H9 (cell line): ENCODE measurements around the gene PLXNA4. TPM values are rescaled to one million over a fixed set of nuclear protein-coding genes. Genes with fewer than 3 reads are reported as not detected.
A peak's percentile ranks its signal among the peaks of the same experiment; 100 is the strongest.

Source experiments
- DNase-seq: peaks from one replicate; pipeline ENCODE4 v3.0.0-alpha.2; 2017
- H2AFZ ChIP-seq: one replicate; pipeline ENCODE4 v1.6.1; 2013; ENCODE audit warnings: mild to moderate bottlenecking, low read length, control low read depth, moderate library complexity
- H2AK5ac ChIP-seq: 2 replicates; pipeline ENCODE4 v1.6.1; 2013; ENCODE audit warnings: low read length, control low read depth, mixed read lengths; ENCODE audit not compliant: insufficient read length
- H2BK120ac ChIP-seq: one replicate; pipeline ENCODE4 v1.6.1; 2013; ENCODE audit warnings: low read depth, mild to moderate bottlenecking, low read length, control low read depth, inconsistent platforms; ENCODE audit not compliant: poor library complexity, severe bottlenecking
- H2BK12ac ChIP-seq: 2 replicates; pipeline ENCODE4 v1.6.1; 2013; ENCODE audit warnings: low read length, control low read depth, mixed read lengths, low read depth; ENCODE audit not compliant: insufficient read length
- H2BK15ac ChIP-seq: 2 replicates; pipeline ENCODE4 v1.6.1; 2013; ENCODE audit warnings: low read depth, low read length, control low read depth
- H2BK20ac ChIP-seq: one replicate; pipeline ENCODE4 v1.6.1; 2013; ENCODE audit warnings: low read depth, mild to moderate bottlenecking, low read length, control low read depth, inconsistent platforms; ENCODE audit not compliant: poor library complexity, severe bottlenecking
- H2BK5ac ChIP-seq: 2 replicates; pipeline ENCODE4 v1.6.1; 2013; ENCODE audit warnings: low read length, control low read depth, mixed read lengths; ENCODE audit not compliant: insufficient read length
- H3K14ac ChIP-seq: 2 replicates; pipeline ENCODE4 v1.6.1; 2013; ENCODE audit warnings: low read length, control low read depth; ENCODE audit not compliant: insufficient read depth
- H3K18ac ChIP-seq: 2 replicates; pipeline ENCODE4 v1.6.1; 2013; ENCODE audit warnings: low read depth, mild to moderate bottlenecking, mixed read lengths, low read length, control low read depth; ENCODE audit not compliant: insufficient read length
- H3K23ac ChIP-seq: 2 replicates; pipeline ENCODE4 v1.6.1; 2013; ENCODE audit warnings: low read length, control low read depth, mixed read lengths, low read depth; ENCODE audit not compliant: insufficient read length
- H3K23me2 ChIP-seq: 2 replicates; pipeline ENCODE4 v1.6.1; 2013; ENCODE audit warnings: low read depth, mild to moderate bottlenecking, mixed read lengths, low read length, control low read depth; ENCODE audit not compliant: insufficient read length, poor library complexity, severe bottlenecking
- H3K27ac ChIP-seq: 2 replicates; pipeline ENCODE4 v1.5.1; 2013; ENCODE audit warnings: low read length, control low read depth, mixed read lengths, low read depth; ENCODE audit not compliant: insufficient read length
- H3K27me3 ChIP-seq: 2 replicates; pipeline ENCODE4 v1.6.1; 2013; ENCODE audit warnings: low read length, control low read depth, inconsistent platforms; ENCODE audit not compliant: insufficient read depth
- H3K4ac ChIP-seq: 2 replicates; pipeline ENCODE4 v1.6.1; 2013; ENCODE audit warnings: low read depth, mild to moderate bottlenecking, control low read depth, inconsistent platforms, low read length, moderate library complexity
- H3K4me1 ChIP-seq: 2 replicates; pipeline ENCODE4 v1.6.1; 2013; ENCODE audit warnings: low read length, control low read depth, inconsistent platforms; ENCODE audit not compliant: insufficient read depth
- H3K4me2 ChIP-seq: 2 replicates; pipeline ENCODE4 v1.6.1; 2013; ENCODE audit warnings: low read length, control low read depth, mixed read lengths; ENCODE audit not compliant: insufficient read length, insufficient read depth
- H3K56ac ChIP-seq: 2 replicates; pipeline ENCODE4 v1.6.1; 2013; ENCODE audit warnings: low read depth, mild to moderate bottlenecking, mixed read lengths, low read length, control low read depth; ENCODE audit not compliant: insufficient read length
- H3K79me1 ChIP-seq: 2 replicates; pipeline ENCODE4 v1.6.1; 2013; ENCODE audit warnings: low read depth, mild to moderate bottlenecking, moderate library complexity, low read length, control low read depth, inconsistent platforms; ENCODE audit not compliant: insufficient read depth, poor library complexity, severe bottlenecking
- H3K79me2 ChIP-seq: 2 replicates; pipeline ENCODE4 v1.6.1; 2013; ENCODE audit warnings: low read length, control low read depth, inconsistent platforms; ENCODE audit not compliant: insufficient read depth
- H3K9ac ChIP-seq: 2 replicates; pipeline ENCODE4 v1.6.1; 2013; ENCODE audit warnings: low read length, control low read depth, mixed read lengths; ENCODE audit not compliant: insufficient read length; ENCODE audit errors: extremely low read depth
- H3K9me3 ChIP-seq: one replicate; pipeline ENCODE4 v1.6.1; 2013; ENCODE audit warnings: low read depth, low read length, inconsistent platforms; ENCODE audit not compliant: control insufficient read depth
- H3T11ph ChIP-seq: one replicate; pipeline ENCODE4 v1.6.1; 2013; ENCODE audit warnings: mild to moderate bottlenecking, low read length, control low read depth, inconsistent platforms
- H4K20me1 ChIP-seq: one replicate; pipeline ENCODE4 v1.6.1; 2013; ENCODE audit not compliant: control insufficient read depth, insufficient read length, insufficient read depth
- H4K5ac ChIP-seq: 2 replicates; pipeline ENCODE4 v1.6.1; 2013; ENCODE audit warnings: low read depth, mild to moderate bottlenecking, mixed read lengths, low read length, control low read depth; ENCODE audit not compliant: insufficient read length
- H4K8ac ChIP-seq: replicated peaks from 2 replicates; pipeline ENCODE4 v1.6.1; 2013; ENCODE audit warnings: low read length, control low read depth, mixed read lengths, low read depth; ENCODE audit not compliant: insufficient read length
- H4K91ac ChIP-seq: 2 replicates; pipeline ENCODE4 v1.6.1; 2013; ENCODE audit warnings: low read depth, mild to moderate bottlenecking, moderate library complexity, mixed read lengths, low read length, control low read depth; ENCODE audit not compliant: insufficient read length
- H3K27ac Mint-ChIP-seq, 3 experiments: 2 replicates in 2 of 3; 3 replicates in 1 of 3; pipeline ENCODE4 v1.8.0; 2020 to 2021; ENCODE audit warnings: mixed read lengths in 3 of 3, mild to moderate bottlenecking in 1 of 3, moderate library complexity in 1 of 3
- H3K27me3 Mint-ChIP-seq: 2 replicates; pipeline ENCODE4 v1.8.0; 2021; ENCODE audit warnings: low read depth, mild to moderate bottlenecking, moderate library complexity, mixed read lengths
- H3K36me3 Mint-ChIP-seq, 3 experiments: 2 replicates in 2 of 3; 3 replicates in 1 of 3; pipeline ENCODE4 v1.8.0; 2020 to 2021; ENCODE audit warnings: low read depth in 3 of 3, mixed read lengths in 3 of 3; ENCODE audit not compliant: insufficient read depth in 1 of 3
- H3K4me1 Mint-ChIP-seq, 2 experiments: 2 replicates each; pipeline ENCODE4 v1.8.0; 2020; ENCODE audit warnings: mixed read lengths in 2 of 2
- H3K4me3 Mint-ChIP-seq, 2 experiments: 2 replicates in 1 of 2; 3 replicates in 1 of 2; pipeline ENCODE4 v1.8.0; 2020 to 2021; ENCODE audit warnings: mild to moderate bottlenecking in 2 of 2, mixed read lengths in 2 of 2, moderate library complexity in 1 of 2
- H3K9me3 Mint-ChIP-seq, 2 experiments: 2 replicates in 1 of 2; 3 replicates in 1 of 2; pipeline ENCODE4 v1.8.0; 2020; ENCODE audit warnings: mild to moderate bottlenecking in 2 of 2, mixed read lengths in 2 of 2, moderate library complexity in 1 of 2
- WGBS: extraction: QIAGEN DNeasy Blood & Tissue Kit; methylation state at CpG from one replicate; pipeline ENCODE4 v1.1.7; 2013; ENCODE audit warnings: missing lambda C conversion rate, low lambda C conversion rate, mixed read lengths; ENCODE audit not compliant: insufficient read length; ENCODE audit errors: extremely low coverage; 5-methylcytosine and 5-hydroxymethylcytosine counted together
- total RNA-seq: library from RNA; stranded (reverse); gene quantifications from 2 replicates; pipeline ENCODE4 v1.2.1, GENCODE V29; 2021
- TF ChIP-seq, protein P1 (sequence below): fragments of 200-600 bp; sonication (generic); conservative IDR thresholded peaks from 3 replicates; pipeline ENCODE4 v1.8.0; 2021; ENCODE audit warnings: antibody characterized with exemption, mild to moderate bottlenecking

PLXNA4 gene
- total RNA-seq, 1 experiment from 2014 or later: 0.35 TPM

DNA sequence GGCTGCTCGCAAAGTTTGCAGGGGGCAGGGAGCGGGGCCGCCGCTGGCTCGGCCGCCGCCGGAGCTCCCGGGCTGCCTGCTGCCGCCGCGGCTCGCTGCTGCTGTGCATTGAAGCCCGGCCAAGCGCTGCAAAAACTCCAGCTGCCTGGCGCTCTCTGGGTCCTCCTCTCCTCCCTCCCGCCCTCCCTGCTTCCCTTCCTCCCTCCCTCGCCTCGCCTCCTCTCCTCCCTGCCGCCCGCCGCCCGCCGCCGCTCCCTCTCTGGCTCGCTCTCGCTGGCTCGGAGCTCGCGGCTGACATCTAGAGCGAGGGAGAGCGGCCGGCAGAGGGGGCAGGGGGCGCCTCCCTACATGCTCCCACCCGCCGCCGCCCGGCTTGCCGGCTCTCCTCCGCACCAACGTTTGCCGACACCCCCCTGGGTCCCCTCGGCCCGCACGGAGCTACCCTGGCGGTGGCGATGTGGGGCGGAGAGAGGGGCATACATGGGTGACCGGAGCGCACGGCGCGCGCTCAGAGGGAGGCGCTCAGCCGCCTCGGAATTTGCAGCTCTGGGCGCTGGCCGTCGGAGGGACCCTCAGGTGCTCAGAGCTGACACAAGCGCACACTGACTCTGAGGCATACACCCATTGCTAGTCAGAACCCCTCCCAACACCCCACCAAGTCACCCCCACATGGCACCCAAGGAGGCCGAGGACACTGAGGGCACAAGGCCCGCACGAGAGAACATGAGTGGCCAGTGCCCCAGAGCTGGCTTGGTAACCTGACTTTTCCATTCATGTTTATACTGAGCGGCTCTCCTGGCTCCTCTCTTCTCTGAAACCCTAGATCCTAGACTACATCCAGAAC, 1.2 kb upstream of the PLXNA4 start:
- Histone ChIP-seq H3K79me2 (no peaks in the 10 kb centered on the region), H4K91ac (no peak overlapping the region), H2BK12ac (no peak overlapping the region), H3K27me3 (peaks cover 58% of the 10 kb centered on the region), H4K8ac (no peak overlapping the region), H3K9ac (no peak overlapping the region), H3K79me1 (no peaks in the 10 kb centered on the region), H3K18ac (no peak overlapping the region), H2AFZ (no peak overlapping the region), H3K4ac (no peak overlapping the region), H3K4me2 (peak overlapping the region; percentile 7), H3K14ac (no peak overlapping the region), H3K9me3 (no peaks in the 10 kb centered on the region), H3K4me1 (peaks cover 2% of the 10 kb centered on the region), H2AK5ac (no peak overlapping the region), H2BK15ac (no peak overlapping the region), H4K20me1 (no peaks in the 10 kb centered on the region), H3K27ac (no peak overlapping the region), H3T11ph (no peak overlapping the region), H2BK5ac (no peak overlapping the region), H3K23ac (no peak overlapping the region), H3K56ac (no peak overlapping the region), H2BK20ac (no peak overlapping the region), H3K23me2 (peaks cover 14% of the 10 kb centered on the region), H4K5ac (no peak overlapping the region), H2BK120ac (no peak overlapping the region)
- no peaks in the 10 kb centered on the region; a peak in 1 of 7 replicates for H3K36me3 Mint-ChIP-seq
- peak; percentile 69 for DNase-seq
- H3K4me3 Mint-ChIP-seq: peak overlapping the region; percentile 61 to 80
- no peak overlapping the region for H3K27ac Mint-ChIP-seq
- TF ChIP-seq, protein P1, sequence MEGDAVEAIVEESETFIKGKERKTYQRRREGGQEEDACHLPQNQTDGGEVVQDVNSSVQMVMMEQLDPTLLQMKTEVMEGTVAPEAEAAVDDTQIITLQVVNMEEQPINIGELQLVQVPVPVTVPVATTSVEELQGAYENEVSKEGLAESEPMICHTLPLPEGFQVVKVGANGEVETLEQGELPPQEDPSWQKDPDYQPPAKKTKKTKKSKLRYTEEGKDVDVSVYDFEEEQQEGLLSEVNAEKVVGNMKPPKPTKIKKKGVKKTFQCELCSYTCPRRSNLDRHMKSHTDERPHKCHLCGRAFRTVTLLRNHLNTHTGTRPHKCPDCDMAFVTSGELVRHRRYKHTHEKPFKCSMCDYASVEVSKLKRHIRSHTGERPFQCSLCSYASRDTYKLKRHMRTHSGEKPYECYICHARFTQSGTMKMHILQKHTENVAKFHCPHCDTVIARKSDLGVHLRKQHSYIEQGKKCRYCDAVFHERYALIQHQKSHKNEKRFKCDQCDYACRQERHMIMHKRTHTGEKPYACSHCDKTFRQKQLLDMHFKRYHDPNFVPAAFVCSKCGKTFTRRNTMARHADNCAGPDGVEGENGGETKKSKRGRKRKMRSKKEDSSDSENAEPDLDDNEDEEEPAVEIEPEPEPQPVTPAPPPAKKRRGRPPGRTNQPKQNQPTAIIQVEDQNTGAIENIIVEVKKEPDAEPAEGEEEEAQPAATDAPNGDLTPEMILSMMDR: peak; percentile 57
- H3K9me3 Mint-ChIP-seq: no peaks in the 10 kb centered on the region; a peak in 2 of 5 replicates
- peaks cover 38 to 43% of the 10 kb centered on the region in 2 experiments for H3K4me1 Mint-ChIP-seq
- H3K27me3 Mint-ChIP-seq: peaks cover 90% of the 10 kb centered on the region
- no CpG with 5 or more reads among the region's 65 CpGs for WGBS
